Tibial nerve (tissue), 4 donors: ENCODE data around the gene CAPZA3.

Experiments
- CTCF ChIP-seq, 5 experiments: fragments of 200-600 bp in 3 of 5; fragments of 450-650 bp in 2 of 5; sonication (generic) in 3 of 5; IDR thresholded peaks; one replicate each; pipeline ENCODE4 v1.5.1; 2016 to 2019; ENCODE audit warnings: antibody characterized with exemption in 5 of 5, mild to moderate bottlenecking in 3 of 5, moderate library complexity in 2 of 5
- EP300 ChIP-seq, 2 donors: sonication (generic); formaldehyde crosslinking; IDR thresholded peaks; one replicate each; pipeline ENCODE4 v1.6.1; 2017; ENCODE audit warnings: antibody characterized with exemption in 2 of 2, mild to moderate bottlenecking in 1 of 2
- POLR2A ChIP-seq, 2 donors: fragments of 450-650 bp; IDR thresholded peaks; one replicate each; pipeline ENCODE4 v1.6.1; 2017; ENCODE audit warnings: antibody characterized with exemption in 2 of 2, mild to moderate bottlenecking in 2 of 2, moderate library complexity in 2 of 2

- TF ChIP-seq CTCF (IDR thresholded peaks at IDR 0.05) (no peak), EP300 (IDR thresholded peaks at IDR 0.05) (no peak), POLR2A (IDR thresholded peaks at IDR 0.05) (no peak)
Observed at GRCh38 chr12:18755341-18755740, 17.4 kb downstream of the CAPZA3 start.
